VCaP (cell line): ENCODE measurements around the gene XXYLT1.
"Not testable (repeated sequence)": the region's sequence is repeated elsewhere in the genome, so short reads cannot be mapped to it uniquely, and the experiment has no call there.

ENCODE experiments used
- H3K27ac ChIP-seq: fragments of 450-650 bp; 2 replicates; pipeline ENCODE4 v1.5.1; 2017
- CTCF ChIP-seq: fragments of 450-650 bp; conservative IDR thresholded peaks from 2 replicates; pipeline ENCODE4 v1.5.1; 2017; ENCODE audit warnings: mild to moderate bottlenecking, moderate library complexity

XXYLT1 gene

DNA sequence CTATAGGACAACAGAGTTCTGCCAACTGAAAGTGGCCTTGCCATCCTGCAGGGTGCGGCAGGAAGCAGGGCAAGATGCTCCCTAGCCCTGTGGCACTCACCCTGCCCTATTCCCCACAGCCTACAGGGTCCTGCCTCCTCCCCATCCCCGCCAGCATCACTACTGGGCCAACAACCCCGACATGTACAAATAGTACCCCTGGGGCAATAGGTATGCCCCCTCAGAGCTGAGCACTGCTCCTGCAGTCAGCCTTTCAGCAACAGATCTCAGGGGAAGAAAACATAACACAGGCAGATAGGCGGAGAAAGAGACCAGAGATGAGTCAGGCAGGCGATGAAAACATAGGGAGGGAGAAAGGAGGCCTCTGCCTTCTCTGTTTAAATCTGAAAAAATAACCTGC lies 74.7 kb downstream of the XXYLT1 start:
- no peak for TF ChIP-seq CTCF
- H3K27ac ChIP-seq: no peak overlapping the region

DNA sequence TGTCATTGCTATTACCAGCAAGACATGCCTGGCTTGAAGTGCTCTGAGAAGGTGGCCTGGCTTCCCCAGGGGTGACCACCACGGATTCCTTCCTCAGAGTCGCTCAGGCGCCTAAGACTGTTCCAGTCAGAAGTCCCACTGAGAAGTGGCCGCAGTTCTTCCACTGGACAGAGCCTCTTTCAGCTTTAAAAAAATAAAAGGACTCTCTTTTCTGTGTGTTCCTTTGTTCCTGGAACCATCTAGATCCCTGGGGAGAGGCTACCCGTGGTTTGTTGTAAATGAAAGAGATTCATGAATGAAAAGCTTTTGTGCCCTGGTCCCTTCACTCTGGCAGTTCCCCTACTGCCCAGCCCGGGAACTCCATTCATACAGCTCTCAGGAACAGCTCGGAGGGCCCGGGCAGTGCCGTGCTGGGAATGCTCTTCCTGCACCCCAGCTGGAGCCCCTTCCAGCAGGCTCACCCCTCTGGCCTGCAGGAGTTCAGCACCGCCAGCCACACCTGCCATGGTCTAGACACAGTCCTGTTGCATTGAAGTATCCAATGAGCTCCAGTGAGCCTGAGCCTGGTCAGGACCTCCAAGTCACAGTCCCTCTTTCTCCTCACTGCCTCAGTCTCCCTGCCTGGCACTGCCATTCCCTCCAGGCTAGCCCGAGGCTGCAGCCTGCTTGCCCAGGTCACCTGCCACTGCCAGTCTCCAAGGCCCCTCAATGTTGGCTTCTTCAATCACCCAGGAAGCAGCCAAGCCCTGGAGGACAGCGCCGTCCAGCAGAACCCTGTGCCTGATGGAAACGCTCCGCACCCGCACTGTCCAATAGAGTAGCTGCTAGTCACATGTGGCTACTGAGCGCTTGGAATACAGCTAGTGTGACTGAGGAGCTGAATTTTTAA lies 75.4 kb downstream of the XXYLT1 start:
- no peak for TF ChIP-seq CTCF
- no peak overlapping the region for H3K27ac ChIP-seq

DNA sequence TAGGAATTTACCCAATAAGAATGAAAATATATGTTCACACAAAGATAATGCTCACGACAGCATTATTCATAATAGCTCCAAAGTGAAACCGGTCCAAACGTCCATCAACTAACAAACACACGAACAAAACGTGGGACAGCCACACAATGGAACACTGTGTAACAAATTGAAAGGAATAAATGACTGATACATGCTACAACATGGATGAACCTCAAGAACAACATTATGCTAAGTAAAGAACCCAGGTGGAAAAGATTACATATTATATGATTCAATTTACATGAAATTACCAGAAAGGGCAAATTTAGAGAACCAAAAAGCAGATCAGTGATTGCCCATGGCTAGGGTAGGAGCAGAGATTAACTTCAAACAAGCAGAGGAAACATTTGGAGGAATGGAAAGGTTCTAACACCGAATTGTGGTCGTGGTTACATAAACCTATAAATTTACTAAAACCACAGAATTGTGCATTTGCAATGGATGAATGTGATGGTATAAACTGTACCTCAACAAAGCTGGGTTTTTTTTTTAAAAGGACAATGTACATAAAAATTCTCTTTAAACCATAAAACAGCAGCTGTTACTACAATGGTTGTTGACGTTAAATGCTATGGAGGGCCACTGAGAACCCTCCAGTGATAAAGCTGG lies 76.3 kb downstream of the XXYLT1 start:
- no peak overlapping the region for H3K27ac ChIP-seq
- TF ChIP-seq CTCF: no peak

DNA sequence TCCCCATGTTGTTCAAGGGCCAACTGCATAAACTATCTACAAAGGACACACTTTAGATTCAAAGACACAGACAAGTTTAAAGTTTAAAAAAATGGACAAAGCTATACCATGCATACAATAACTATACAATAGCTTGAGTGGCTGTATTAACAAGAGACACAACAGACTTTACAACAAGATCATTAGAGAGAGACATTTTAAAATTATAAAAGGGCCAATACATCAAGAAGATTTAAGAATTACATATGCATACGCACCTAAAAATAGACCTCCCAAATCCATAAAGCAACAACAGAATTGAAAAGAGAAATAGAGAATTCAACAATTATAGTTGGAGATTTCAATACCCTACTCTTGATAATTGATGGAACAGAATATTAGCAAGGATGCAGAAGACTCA lies 79.4 kb downstream of the XXYLT1 start:
- no peak for TF ChIP-seq CTCF
- H3K27ac ChIP-seq: no peak overlapping the region

GRCh38 chr3:195189821-195190220 lies 81.1 kb downstream of the XXYLT1 start:
- TF ChIP-seq CTCF: no peak
- no peak overlapping the region for H3K27ac ChIP-seq

DNA sequence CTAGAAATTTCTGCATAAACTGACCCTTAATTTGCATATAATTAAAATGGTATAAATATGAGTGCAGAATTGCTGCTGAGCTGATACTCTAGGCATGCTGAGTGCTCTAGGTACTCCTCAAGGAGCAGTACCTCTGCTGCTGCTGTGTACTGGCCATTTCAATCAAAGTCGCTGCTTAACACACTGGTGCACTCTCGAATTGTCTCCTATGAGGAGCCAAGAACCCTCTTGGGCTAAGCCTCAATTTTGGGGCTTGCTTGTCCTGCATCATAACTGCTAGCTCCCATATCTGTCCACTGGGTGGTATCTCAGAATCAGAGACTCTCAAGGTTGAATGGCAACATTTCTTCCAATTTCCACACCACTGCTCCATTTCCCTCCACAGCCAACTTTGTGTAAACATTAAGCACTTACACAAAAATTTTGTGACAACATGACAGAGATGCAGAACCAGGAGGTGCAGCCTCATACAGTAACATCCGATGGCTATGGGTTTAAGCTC lies 82.5 kb downstream of the XXYLT1 start:
- TF ChIP-seq CTCF: no peak
- H3K27ac ChIP-seq: no peak overlapping the region

DNA sequence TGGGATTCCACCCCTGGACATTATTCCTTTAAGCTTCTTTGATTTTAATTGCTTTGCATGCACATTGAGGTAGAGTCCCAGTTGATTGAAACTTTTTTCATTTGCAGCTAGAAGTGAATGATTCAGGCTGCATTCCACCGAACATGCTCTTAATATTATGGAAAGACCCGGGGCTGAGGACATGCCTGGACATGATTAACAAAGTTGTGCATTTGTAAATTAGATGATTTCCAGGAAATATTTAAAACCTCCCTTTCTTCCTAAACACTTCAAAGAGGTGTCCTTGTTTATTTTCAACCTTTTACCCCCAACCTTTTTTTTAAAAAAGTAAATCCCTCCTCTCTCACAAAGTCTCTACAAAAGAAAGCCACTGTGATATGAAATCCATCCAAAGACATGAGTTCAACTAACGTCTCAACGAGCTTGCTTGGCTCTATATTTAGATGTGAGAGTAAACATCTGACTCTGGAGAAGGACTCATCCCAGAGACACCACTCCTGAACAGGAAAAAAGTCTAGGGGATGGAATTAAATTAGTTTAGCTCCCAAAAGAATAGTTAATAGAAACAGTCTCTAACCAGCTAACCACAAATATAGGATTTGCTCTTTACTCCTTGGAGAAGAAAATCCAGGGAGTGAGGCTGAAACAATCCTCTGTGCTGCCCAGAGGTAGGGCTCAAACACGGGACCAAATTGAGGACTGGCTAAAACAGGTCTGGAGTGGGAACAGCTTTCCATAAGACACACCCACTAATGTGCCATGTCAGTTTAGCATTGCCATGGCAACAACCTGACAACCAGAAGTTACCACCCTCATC lies 83.1 kb downstream of the XXYLT1 start:
- no peak for TF ChIP-seq CTCF
- no peak overlapping the region for H3K27ac ChIP-seq

DNA sequence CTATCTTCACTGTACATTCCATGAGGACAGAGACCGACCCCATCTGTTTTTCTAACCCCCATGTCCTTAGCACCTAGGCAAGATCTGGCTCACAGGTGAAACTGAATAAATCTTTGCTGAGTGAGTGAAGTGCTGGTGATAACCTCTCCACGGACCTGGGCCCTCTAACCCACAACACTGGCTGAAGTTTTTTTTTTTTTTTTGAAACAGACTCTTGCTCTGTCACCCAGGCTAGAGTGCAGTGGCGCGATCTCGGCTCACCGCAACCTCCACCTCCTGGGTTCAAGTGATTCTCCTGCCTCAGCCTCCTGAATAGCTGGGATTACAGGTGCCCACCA lies 84.3 kb downstream of the XXYLT1 start:
- H3K27ac ChIP-seq: not testable (repeated sequence)
